Activated CD4-positive, CD25-positive, alpha-beta regulatory T cell treated with anti-CD3 and anti-CD28 coated beads, Interleukin-2, amount 50 U/mL, for 24 hours (primary cell): ENCODE results near the gene APOD.

Experiments used
- ATAC-seq, 2 donors: fragments of 150-1000 bp; cut with Tn5 transposase; one replicate each; pipeline ENCODE4 v1.10.0; 2021; ENCODE audit warnings: mild to moderate bottlenecking in 1 of 2, moderate library complexity in 1 of 2

APOD gene

GRCh38 chr3:195584543-195584870 is 767 bp upstream of the APOD start:
- ATAC-seq, result no peak

GRCh38 chr3:195582947-195583346 is 793 bp downstream of the APOD start:
- no peak for ATAC-seq

- ATAC-seq, result no peak
Observed at GRCh38 chr3:195580744-195581443, 2.8 kb downstream of the APOD start.

- ATAC-seq, result no peak
Observed at GRCh38 chr3:195579281-195579680, 4.5 kb downstream of the APOD start.

- ATAC-seq, result no peak
Observed at GRCh38 chr3:195578565-195578964, 5.2 kb downstream of the APOD start.

GRCh38 chr3:195577645-195578177 is 6.0 kb downstream of the APOD start:
- ATAC-seq, result no peak

GRCh38 chr3:195574497-195575304 is 9.0 kb downstream of the APOD start:
- ATAC-seq, result no peak

- ATAC-seq, result no peak
Observed at GRCh38 chr3:195573611-195574496, 9.9 kb downstream of the APOD start.

GRCh38 chr3:195571361-195571760 is 12.4 kb downstream of the APOD start:
- ATAC-seq, result no peak

GRCh38 chr3:195570912-195571311 is 12.8 kb downstream of the APOD start:
- no peak for ATAC-seq

- ATAC-seq, result no peak
Observed at GRCh38 chr3:195570344-195570743, 13.4 kb downstream of the APOD start.

- no peak for ATAC-seq
Observed at GRCh38 chr3:195568630-195569029, 15.1 kb downstream of the APOD start.

GRCh38 chr3:195566797-195567196 is 16.9 kb downstream of the APOD start:
- no peak for ATAC-seq

GRCh38 chr3:195565716-195566115 is 18.0 kb downstream of the APOD start:
- no peak for ATAC-seq

GRCh38 chr3:195563317-195563716 is 20.4 kb downstream of the APOD start:
- no peak for ATAC-seq

- no peak for ATAC-seq
Observed at GRCh38 chr3:195559723-195560409, 23.9 kb downstream of the APOD start.

- ATAC-seq, result peak in 1 of 2 donors; percentile 51
Observed at GRCh38 chr3:195558602-195559001, 25.1 kb downstream of the APOD start.

GRCh38 chr3:195557322-195557721 is 26.4 kb downstream of the APOD start:
- no peak for ATAC-seq

- no peak for ATAC-seq
Observed at GRCh38 chr3:195556390-195556789, 27.4 kb downstream of the APOD start.

- ATAC-seq, result peak in 1 of 2 donors; percentile 21
Observed at GRCh38 chr3:195555110-195555509, 28.6 kb downstream of the APOD start.

GRCh38 chr3:195554458-195554857 is 29.3 kb downstream of the APOD start:
- no peak for ATAC-seq

GRCh38 chr3:195553268-195553667 is 30.5 kb downstream of the APOD start:
- no peak for ATAC-seq
